ENCODE data around the gene PKIB.

DNA sequence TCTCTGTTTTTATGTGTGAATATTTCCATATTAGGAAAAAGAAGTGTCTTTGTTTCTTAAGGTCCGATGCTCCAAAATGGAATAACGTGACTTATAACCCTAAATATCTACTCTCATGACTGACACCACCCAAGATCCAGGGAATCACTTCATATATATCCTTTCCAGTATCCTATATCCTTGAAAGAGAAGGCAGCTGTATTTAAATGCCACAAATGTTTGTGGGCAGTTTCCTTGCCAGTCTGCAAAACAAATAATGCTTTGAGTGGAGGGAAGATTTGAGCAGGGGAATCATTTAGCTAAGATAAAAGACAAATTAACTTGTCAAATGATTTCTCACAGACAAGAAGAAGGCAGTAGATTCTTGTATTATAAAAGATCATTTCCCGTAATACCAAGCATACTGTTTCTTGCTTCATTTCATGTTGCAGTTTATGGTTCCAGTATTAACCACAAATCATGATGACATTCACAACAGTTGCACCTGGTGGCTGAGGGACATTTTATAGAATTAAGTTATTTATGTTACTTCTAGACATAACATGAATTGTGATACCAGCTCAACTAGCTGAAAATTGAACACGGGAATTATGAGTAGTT, 139.3 kb downstream of the PKIB start:
- TF ChIP-seq, protein P1, sequence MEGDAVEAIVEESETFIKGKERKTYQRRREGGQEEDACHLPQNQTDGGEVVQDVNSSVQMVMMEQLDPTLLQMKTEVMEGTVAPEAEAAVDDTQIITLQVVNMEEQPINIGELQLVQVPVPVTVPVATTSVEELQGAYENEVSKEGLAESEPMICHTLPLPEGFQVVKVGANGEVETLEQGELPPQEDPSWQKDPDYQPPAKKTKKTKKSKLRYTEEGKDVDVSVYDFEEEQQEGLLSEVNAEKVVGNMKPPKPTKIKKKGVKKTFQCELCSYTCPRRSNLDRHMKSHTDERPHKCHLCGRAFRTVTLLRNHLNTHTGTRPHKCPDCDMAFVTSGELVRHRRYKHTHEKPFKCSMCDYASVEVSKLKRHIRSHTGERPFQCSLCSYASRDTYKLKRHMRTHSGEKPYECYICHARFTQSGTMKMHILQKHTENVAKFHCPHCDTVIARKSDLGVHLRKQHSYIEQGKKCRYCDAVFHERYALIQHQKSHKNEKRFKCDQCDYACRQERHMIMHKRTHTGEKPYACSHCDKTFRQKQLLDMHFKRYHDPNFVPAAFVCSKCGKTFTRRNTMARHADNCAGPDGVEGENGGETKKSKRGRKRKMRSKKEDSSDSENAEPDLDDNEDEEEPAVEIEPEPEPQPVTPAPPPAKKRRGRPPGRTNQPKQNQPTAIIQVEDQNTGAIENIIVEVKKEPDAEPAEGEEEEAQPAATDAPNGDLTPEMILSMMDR (IDR thresholded peaks at IDR 0.05): no peak
- no peak for TF ChIP-seq EZH2 (IDR thresholded peaks at IDR 0.05)

Measured in neural progenitor cell (in vitro differentiated cells).